ENCODE measurements around the gene PROK1.

- no peak for TF ChIP-seq EZH2 (IDR thresholded peaks at IDR 0.05; ENCODE audit: borderline replicate concordance, low read depth, low read length, poor library complexity, severe bottlenecking)
- TF ChIP-seq, protein P1, sequence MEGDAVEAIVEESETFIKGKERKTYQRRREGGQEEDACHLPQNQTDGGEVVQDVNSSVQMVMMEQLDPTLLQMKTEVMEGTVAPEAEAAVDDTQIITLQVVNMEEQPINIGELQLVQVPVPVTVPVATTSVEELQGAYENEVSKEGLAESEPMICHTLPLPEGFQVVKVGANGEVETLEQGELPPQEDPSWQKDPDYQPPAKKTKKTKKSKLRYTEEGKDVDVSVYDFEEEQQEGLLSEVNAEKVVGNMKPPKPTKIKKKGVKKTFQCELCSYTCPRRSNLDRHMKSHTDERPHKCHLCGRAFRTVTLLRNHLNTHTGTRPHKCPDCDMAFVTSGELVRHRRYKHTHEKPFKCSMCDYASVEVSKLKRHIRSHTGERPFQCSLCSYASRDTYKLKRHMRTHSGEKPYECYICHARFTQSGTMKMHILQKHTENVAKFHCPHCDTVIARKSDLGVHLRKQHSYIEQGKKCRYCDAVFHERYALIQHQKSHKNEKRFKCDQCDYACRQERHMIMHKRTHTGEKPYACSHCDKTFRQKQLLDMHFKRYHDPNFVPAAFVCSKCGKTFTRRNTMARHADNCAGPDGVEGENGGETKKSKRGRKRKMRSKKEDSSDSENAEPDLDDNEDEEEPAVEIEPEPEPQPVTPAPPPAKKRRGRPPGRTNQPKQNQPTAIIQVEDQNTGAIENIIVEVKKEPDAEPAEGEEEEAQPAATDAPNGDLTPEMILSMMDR (conservative IDR thresholded peaks at IDR 0.05; ENCODE audit: low read depth, low read length), result no peak
Measured at GRCh38 chr1:110443451-110443850, 7.5 kb upstream of the PROK1 start.

All from A673 (cell line).